HG03432 (cell line): Measurements from ENCODE around the gene MCF2L.

Experiments
- ATAC-seq: cut with Tn5 transposase; IDR thresholded peaks from one replicate; pipeline ENCODE4 v1.9.1; 2021; ENCODE audit warnings: mild to moderate bottlenecking, moderate library complexity; ENCODE audit not compliant: unreplicated experiment

The MCF2L gene

GRCh38 chr13:112962911-112963625 is 5.9 kb upstream of the MCF2L start:
- ATAC-seq = no peak

- no peak for ATAC-seq
Observed at GRCh38 chr13:112963641-112964040, 5.4 kb upstream of the MCF2L start.

GRCh38 chr13:112964971-112965492 is 4.0 kb upstream of the MCF2L start:
- ATAC-seq = no peak

- ATAC-seq = no peak
Observed at GRCh38 chr13:112965573-112966115, 3.4 kb upstream of the MCF2L start.

GRCh38 chr13:112966776-112967175 is 2.2 kb upstream of the MCF2L start:
- no peak for ATAC-seq

- no peak for ATAC-seq
Observed at GRCh38 chr13:112967686-112968379, 1.2 kb upstream of the MCF2L start.

GRCh38 chr13:112968380-112968909 is 569 bp upstream of the MCF2L start:
- ATAC-seq = no peak

GRCh38 chr13:112969692-112970338 is 801 bp downstream of the MCF2L start:
- no peak for ATAC-seq

- ATAC-seq = no peak
Observed at GRCh38 chr13:112970552-112971287, 1.7 kb downstream of the MCF2L start.

- no peak for ATAC-seq
Observed at GRCh38 chr13:112971288-112971643, 2.3 kb downstream of the MCF2L start.

- ATAC-seq = no peak
Observed at GRCh38 chr13:112972258-112972657, 3.2 kb downstream of the MCF2L start.

- ATAC-seq = no peak
Observed at GRCh38 chr13:112972867-112973576, 4.0 kb downstream of the MCF2L start.

- ATAC-seq = no peak
Observed at GRCh38 chr13:112973577-112973951, 4.5 kb downstream of the MCF2L start.

- no peak for ATAC-seq
Observed at GRCh38 chr13:112974125-112974524, 5.1 kb downstream of the MCF2L start.

- no peak for ATAC-seq
Observed at GRCh38 chr13:112974671-112975070, 5.7 kb downstream of the MCF2L start.

GRCh38 chr13:112975401-112975939 is 6.5 kb downstream of the MCF2L start:
- no peak for ATAC-seq

GRCh38 chr13:112976526-112976925 is 7.5 kb downstream of the MCF2L start:
- no peak for ATAC-seq

GRCh38 chr13:112977091-112977490 is 8.1 kb downstream of the MCF2L start:
- ATAC-seq = no peak

GRCh38 chr13:112977525-112977924 is 8.5 kb downstream of the MCF2L start:
- no peak for ATAC-seq
